ENCODE data around the gene MTO1. TPM values are rescaled to one million over a fixed set of nuclear protein-coding genes. Genes with fewer than 3 reads are reported as not detected.
"Not testable (repeated sequence)": the region's sequence is repeated elsewhere in the genome, so short reads cannot be mapped to it uniquely, and the experiment has no call there.

The MTO1 gene
- total and polyA plus RNA-seq, 2 experiments from 2014 or later: 21.8 to 28.9 TPM

DNA sequence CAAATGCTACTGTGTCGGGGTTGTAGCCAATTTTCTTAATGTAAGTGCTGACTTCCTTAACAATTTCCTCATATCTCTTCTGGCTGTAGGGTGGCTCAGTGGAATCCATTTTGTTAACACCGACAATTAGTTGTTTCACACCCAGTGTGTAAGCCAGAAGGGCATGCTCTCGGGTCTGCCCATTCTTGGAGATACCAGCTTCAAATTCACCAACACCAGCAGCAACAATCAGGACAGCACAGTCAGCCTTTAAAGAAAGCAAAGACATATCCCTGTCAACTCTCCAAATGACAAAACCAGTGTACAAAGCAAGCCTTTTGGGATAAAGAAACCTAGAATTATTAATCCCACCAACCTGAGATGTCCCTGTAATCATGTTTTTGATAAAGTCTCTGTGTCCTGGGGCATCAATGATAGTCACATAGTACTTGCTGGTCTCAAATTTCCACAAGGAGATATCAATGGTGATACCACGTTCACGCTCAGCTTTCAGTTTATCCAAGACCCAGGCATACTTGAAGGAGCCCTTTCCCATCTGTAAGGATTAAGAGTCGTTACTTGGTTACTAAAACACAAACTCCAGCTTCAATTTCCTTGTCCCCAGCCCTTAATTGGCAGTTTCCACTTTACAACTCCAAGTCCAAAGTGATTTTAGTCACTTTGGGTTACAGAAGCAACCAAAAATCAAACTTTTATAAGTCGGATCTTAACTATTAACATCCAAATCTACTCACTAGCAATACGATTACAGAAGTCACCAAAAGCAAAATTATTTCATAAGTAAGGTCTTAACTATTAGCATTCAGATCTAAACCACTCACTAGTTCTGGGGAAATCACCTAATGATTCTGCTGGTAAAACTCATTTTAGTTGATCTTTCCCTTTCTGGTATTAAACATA, 57.7 kb downstream of the MTO1 start:
- H4K20me1 ChIP-seq (ENCODE audit: insufficient read depth): peaks cover 32% of the 10 kb centered on the region
- peaks cover 53% of the 10 kb centered on the region for H3K36me3 ChIP-seq (ENCODE audit: low read depth)
- in situ Hi-C loops (cut with MboI): loop anchor here (25.0 kb wide), 1 partner anchor 93 kb away; no protein-coding TSS in a partner anchor
- H3K79me2 ChIP-seq (ENCODE audit: insufficient read depth): peaks cover 61% of the 10 kb centered on the region
- not testable (repeated sequence) for H3K9me3 ChIP-seq (ENCODE audit: low read depth); H3K27me3 ChIP-seq (replicated peaks; ENCODE audit: insufficient read depth); H3K9me2 ChIP-seq (ENCODE audit: insufficient read depth); H2AFZ ChIP-seq
- 0 to 1% methylated on average over 7 of the region's 8 CpGs for WGBS, 2 experiments (ENCODE audit: low coverage in 1 of 2, low lambda C conversion rate in 2 of 2, missing lambda C conversion rate in 2 of 2)
- peak overlapping the region; percentile 100 for H3K9ac ChIP-seq
- DNase-seq: peak; percentile 30
- H3K4me2 ChIP-seq (ENCODE audit: unreplicated experiment): peak overlapping the region; percentile 99
- peaks cover 36% of the 10 kb centered on the region for H3K4me1 ChIP-seq (ENCODE audit: insufficient read depth)
- peaks cover 80% of the 10 kb centered on the region for H3F3A ChIP-seq (ENCODE audit: insufficient read depth)
- peak overlapping the region; percentile 100 for H3K27ac ChIP-seq
- H3K4me3 ChIP-seq: peak overlapping the region; percentile 97

DNA sequence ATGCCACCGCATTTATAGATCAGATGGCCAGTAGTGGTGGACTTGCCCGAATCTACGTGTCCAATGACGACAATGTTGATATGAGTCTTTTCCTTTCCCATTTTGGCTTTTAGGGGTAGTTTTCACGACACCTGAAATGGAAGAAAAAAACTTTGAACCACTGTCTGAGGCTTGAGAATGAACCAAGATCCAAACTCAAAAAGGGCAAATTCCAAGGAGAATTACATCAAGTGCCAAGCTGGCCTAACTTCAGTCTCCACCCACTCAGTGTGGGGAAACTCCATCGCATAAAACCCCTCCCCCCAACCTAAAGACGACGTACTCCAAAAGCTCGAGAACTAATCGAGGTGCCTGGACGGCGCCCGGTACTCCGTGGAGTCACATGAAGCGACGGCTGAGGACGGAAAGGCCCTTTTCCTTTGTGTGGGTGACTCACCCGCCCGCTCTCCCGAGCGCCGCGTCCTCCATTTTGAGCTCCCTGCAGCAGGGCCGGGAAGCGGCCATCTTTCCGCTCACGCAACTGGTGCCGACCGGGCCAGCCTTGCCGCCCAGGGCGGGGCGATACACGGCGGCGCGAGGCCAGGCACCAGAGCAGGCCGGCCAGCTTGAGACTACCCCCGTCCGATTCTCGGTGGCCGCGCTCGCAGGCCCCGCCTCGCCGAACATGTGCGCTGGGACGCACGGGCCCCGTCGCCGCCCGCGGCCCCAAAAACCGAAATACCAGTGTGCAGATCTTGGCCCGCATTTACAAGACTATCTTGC, 58.6 kb downstream of the MTO1 start:
- 0 to 1% methylated on average over 51 to 56 of the region's 56 CpGs for WGBS, 2 experiments (ENCODE audit: low coverage in 1 of 2, low lambda C conversion rate in 2 of 2, missing lambda C conversion rate in 2 of 2)
- peak; percentile 95 for DNase-seq
- H3K9ac ChIP-seq: peak overlapping the region; percentile 100
- H3K27me3 ChIP-seq (replicated peaks; ENCODE audit: insufficient read depth): no peaks in the 10 kb centered on the region
- H3K9me2 ChIP-seq (ENCODE audit: insufficient read depth): no peaks in the 10 kb centered on the region
- H3K9me3 ChIP-seq (ENCODE audit: low read depth): no peaks in the 10 kb centered on the region
- H3K36me3 ChIP-seq (ENCODE audit: low read depth): peaks cover 49% of the 10 kb centered on the region
- H3F3A ChIP-seq (ENCODE audit: insufficient read depth): peaks cover 74% of the 10 kb centered on the region
- peaks cover 39% of the 10 kb centered on the region for H3K4me1 ChIP-seq (ENCODE audit: insufficient read depth)
- peak overlapping the region; percentile 99 for H3K4me2 ChIP-seq (ENCODE audit: unreplicated experiment)
- H2AFZ ChIP-seq: no peak overlapping the region
- in situ Hi-C loops (cut with MboI): loop anchor here (25.0 kb wide), 1 partner anchor 92 kb away; no protein-coding TSS in a partner anchor
- peak overlapping the region; percentile 97 for H3K4me3 ChIP-seq
- TF ChIP-seq EZH2phosphoT487 (IDR thresholded peaks at IDR 0.05; ENCODE audit: insufficient read depth, low read depth) (no peak), EZH2 (IDR thresholded peaks at IDR 0.05; ENCODE audit: insufficient read depth, poor library complexity, severe bottlenecking) (no peak)
- peaks cover 27% of the 10 kb centered on the region for H4K20me1 ChIP-seq (ENCODE audit: insufficient read depth)
- H3K27ac ChIP-seq: peak overlapping the region; percentile 100
- peaks cover 62% of the 10 kb centered on the region for H3K79me2 ChIP-seq (ENCODE audit: insufficient read depth)

DNA sequence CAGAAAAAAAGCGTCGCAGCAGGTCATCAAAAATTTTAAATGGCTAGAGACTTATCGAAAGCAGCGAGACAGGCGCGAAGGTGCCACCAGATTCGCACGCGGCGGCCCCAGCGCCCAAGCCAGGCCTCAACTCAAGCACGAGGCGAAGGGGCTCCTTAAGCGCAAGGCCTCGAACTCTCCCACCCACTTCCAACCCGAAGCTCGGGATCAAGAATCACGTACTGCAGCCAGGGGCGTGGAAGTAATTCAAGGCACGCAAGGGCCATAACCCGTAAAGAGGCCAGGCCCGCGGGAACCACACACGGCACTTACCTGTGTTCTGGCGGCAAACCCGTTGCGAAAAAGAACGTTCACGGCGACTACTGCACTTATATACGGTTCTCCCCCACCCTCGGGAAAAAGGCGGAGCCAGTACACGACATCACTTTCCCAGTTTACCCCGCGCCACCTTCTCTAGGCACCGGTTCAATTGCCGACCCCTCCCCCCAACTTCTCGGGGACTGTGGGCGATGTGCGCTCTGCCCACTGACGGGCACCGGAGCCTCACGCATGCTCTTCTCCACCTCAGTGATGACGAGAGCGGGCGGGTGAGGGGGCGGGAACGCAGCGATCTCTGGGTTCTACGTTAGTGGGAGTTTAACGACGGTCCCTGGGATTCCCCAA, 59.3 kb downstream of the MTO1 start, which contains the start of gene EEF1A1:
Gene EEF1A1 (minus strand): TSS at position 345 of the 663 bp plus-strand sequence. CDS start 1,006 bp downstream, outside the sequence.
- no peaks in the 10 kb centered on the region for H3K27me3 ChIP-seq (replicated peaks; ENCODE audit: insufficient read depth)
- H3K36me3 ChIP-seq (ENCODE audit: low read depth): peaks cover 44% of the 10 kb centered on the region
- H3K4me3 ChIP-seq: peak within 1 kb of the TSS; percentile 97
- peaks cover 21% of the 10 kb centered on the region for H4K20me1 ChIP-seq (ENCODE audit: insufficient read depth)
- peak; percentile 100 for DNase-seq
- peaks cover 74% of the 10 kb centered on the region for H3F3A ChIP-seq (ENCODE audit: insufficient read depth)
- peak within 1 kb of the TSS; percentile 75 for H2AFZ ChIP-seq
- H3K9me3 ChIP-seq (ENCODE audit: low read depth): no peaks in the 10 kb centered on the region
- in situ Hi-C loops (cut with MboI): loop anchor here (25.0 kb wide), 1 partner anchor 91 kb away; no protein-coding TSS in a partner anchor
- peak within 1 kb of the TSS; percentile 100 for H3K27ac ChIP-seq
- peak within 1 kb of the TSS; percentile 99 for H3K4me2 ChIP-seq (ENCODE audit: unreplicated experiment)
- WGBS, 2 experiments (ENCODE audit: low coverage in 1 of 2, low lambda C conversion rate in 2 of 2, missing lambda C conversion rate in 2 of 2): 1% methylated on average over 35 to 53 of the region's 53 CpGs
- H3K79me2 ChIP-seq (ENCODE audit: insufficient read depth): peaks cover 62% of the 10 kb centered on the region
- H3K9ac ChIP-seq: peak within 1 kb of the TSS; percentile 100
- no peaks in the 10 kb centered on the region for H3K9me2 ChIP-seq (ENCODE audit: insufficient read depth)
- TF ChIP-seq EZH2phosphoT487 (IDR thresholded peaks at IDR 0.05; ENCODE audit: insufficient read depth, low read depth): no peak
- TF ChIP-seq EZH2 (IDR thresholded peaks at IDR 0.05; ENCODE audit: insufficient read depth, poor library complexity, severe bottlenecking): no peak
- H3K4me1 ChIP-seq (ENCODE audit: insufficient read depth): peaks cover 45% of the 10 kb centered on the region

All from GM23248 (cell line).